GM12891 (cell line): ENCODE measurements around the gene USP22.

Source experiments
- DNase-seq: peaks from one replicate; pipeline ENCODE4 v3.0.0; 2011; ENCODE audit warnings: low spot score; ENCODE audit not compliant: insufficient read length
- FAIRE-seq: peaks from 2 replicates; lab custom pipeline; 2011; peaks lifted over from hg19 to GRCh38; lab: Jason Lieb, UNC
- PAX5 ChIP-seq: IDR thresholded peaks from 2 replicates; pipeline ENCODE4 v1.6.1; 2011; ENCODE audit warnings: low read length, moderate library complexity, mild to moderate bottlenecking; ENCODE audit not compliant: insufficient read depth, severe bottlenecking
- POLR2A ChIP-seq: IDR thresholded peaks from 2 replicates; pipeline ENCODE4 v1.6.1; 2011; ENCODE audit warnings: low read depth, low read length, control low read depth
- POLR2AphosphoS5 ChIP-seq: IDR thresholded peaks from 2 replicates; pipeline ENCODE4 v1.6.1; 2011; ENCODE audit warnings: low read depth, low read length, control low read depth
- POU2F2 ChIP-seq: IDR thresholded peaks from 2 replicates; pipeline ENCODE4 v1.6.1; 2011; ENCODE audit warnings: low read depth, mild to moderate bottlenecking, control low read depth, low read length, moderate library complexity
- SPI1 ChIP-seq: IDR thresholded peaks from 2 replicates; pipeline ENCODE4 v1.6.1; 2011; ENCODE audit warnings: low read depth, low read length, control low read depth
- TAF1 ChIP-seq: IDR thresholded peaks from 2 replicates; pipeline ENCODE4 v1.6.1; 2011; ENCODE audit warnings: low read depth, low read length, control low read depth

Gene USP22

GRCh38 chr17:20995873-20996723, 46.7 kb downstream of the USP22 start:
- TF ChIP-seq SPI1 (no peak), POU2F2 (no peak), TAF1 (no peak), POLR2A (no peak), PAX5 (no peak), POLR2AphosphoS5 (no peak)
- DNase-seq (no peak), FAIRE-seq (no peak)

- FAIRE-seq: no peak
- TF ChIP-seq SPI1 (no peak), POLR2AphosphoS5 (no peak), POU2F2 (no peak), TAF1 (no peak), PAX5 (no peak), POLR2A (no peak)
- DNase-seq: no peak
Measured at GRCh38 chr17:20995164-20995872, 47.5 kb downstream of the USP22 start.

- no peak for DNase-seq
- no peak for FAIRE-seq
- TF ChIP-seq POLR2AphosphoS5 (no peak), POU2F2 (no peak), PAX5 (no peak), POLR2A (no peak), TAF1 (no peak), SPI1 (no peak)
Measured at GRCh38 chr17:20994779-20995149, 48.0 kb downstream of the USP22 start.

- DNase-seq (no peak), FAIRE-seq (no peak)
- no peak for TF ChIP-seq POLR2AphosphoS5
- TF ChIP-seq POU2F2: no peak
- no peak for TF ChIP-seq SPI1
- no peak for TF ChIP-seq POLR2A
- TF ChIP-seq PAX5: no peak
- no peak for TF ChIP-seq TAF1
Measured at GRCh38 chr17:20993863-20994778, 48.7 kb downstream of the USP22 start.

DNA sequence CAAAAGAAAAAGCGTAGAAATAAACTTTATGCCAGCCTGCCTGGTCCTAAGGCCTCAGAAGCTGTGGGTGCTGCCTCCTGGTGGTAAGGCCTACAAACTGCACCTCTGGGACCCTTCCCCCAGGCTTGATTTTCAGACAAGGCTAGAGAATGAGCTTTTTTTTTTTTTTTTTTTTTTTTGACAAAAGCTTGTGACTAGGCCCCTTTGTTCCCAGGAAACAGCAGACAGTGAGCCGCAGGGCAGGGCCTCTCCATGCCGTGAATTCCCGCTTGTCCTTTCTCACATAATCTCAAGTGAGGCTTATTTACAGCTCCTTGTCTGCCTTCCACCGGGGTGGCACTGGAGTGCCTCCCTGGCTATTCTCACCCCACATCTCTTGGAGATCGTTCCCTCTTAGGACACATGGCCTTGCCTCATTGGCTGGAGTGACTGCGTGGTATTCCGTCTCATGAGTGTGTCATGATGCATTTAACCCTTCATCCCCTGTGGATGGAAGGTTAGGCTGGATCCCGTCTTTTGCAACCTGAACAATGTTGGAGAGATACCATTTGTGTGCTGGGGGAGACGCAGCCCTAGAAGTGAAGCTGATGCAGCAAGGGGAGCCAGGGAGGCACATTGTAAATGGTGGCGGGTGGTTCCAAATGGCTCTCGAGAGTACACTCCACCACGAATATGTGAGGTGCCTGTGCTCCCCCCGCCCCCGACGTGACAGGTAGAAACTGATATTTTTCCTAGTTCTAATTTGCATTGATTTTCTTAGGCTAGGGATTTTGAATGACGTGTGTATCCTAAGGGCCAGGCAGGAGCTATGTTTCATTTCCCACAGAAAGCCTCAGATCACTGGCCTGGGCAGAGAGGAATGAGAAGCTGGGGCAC, 49.6 kb downstream of the USP22 start:
- peak; percentile 94 for DNase-seq
- peak; percentile 40 for FAIRE-seq
- TF ChIP-seq POLR2AphosphoS5: no peak
- TF ChIP-seq POLR2A: no peak
- no peak for TF ChIP-seq TAF1
- no peak for TF ChIP-seq PAX5
- no peak for TF ChIP-seq POU2F2
- no peak for TF ChIP-seq SPI1

- FAIRE-seq: no peak
Measured at GRCh38 chr17:20992416-20992815, 50.4 kb downstream of the USP22 start.

GRCh38 chr17:20991276-20992037, 51.4 kb downstream of the USP22 start:
- DNase-seq (no peak), FAIRE-seq (no peak)
- no peak for TF ChIP-seq SPI1
- TF ChIP-seq TAF1: no peak
- TF ChIP-seq POLR2AphosphoS5: no peak
- TF ChIP-seq PAX5: no peak
- TF ChIP-seq POLR2A: no peak
- no peak for TF ChIP-seq POU2F2

More at GRCh38 chr17:20992416-20992815, 50.4 kb downstream of the USP22 start:
- DNase-seq: no peak
- TF ChIP-seq POLR2AphosphoS5 (no peak), POU2F2 (no peak), SPI1 (no peak), PAX5 (no peak), POLR2A (no peak), TAF1 (no peak)
